ENCODE results near the gene CCNL1.
"Not testable (repeated sequence)": the region's sequence is repeated elsewhere in the genome, so short reads cannot be mapped to it uniquely, and the experiment has no call there.

Gene CCNL1

GRCh38 chr3:157190380-157190872 lies 30.5 kb upstream of the CCNL1 start:
- no peak for TF ChIP-seq CTCF (conservative IDR thresholded peaks at IDR 0.05; ENCODE audit: low read depth, low read length)
- no peak overlapping the region for H3K4me3 ChIP-seq (ENCODE audit: low read length)
- DNase-seq (ENCODE audit: low read depth), result no peak

DNA sequence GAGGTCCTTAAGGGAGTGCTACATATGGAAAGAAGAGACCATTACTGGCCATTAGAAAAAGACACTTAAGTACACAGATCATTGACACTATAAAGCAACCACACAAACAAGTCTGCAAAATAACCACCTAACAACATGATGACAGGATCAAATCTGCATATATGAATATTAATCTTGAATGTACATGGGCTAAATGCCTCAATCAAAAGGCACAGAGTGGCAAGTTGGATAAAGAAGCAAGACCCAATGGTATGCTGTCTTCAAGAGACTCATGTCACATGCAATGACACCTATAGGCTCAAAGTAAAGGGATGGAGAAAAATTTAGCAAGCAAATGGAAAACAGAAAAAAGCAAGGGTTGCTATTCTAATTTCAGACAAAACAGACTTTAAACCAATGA lies 28.4 kb upstream of the CCNL1 start:
- H3K4me3 ChIP-seq (ENCODE audit: low read length), result no peak overlapping the region
- TF ChIP-seq CTCF (conservative IDR thresholded peaks at IDR 0.05; ENCODE audit: low read depth, low read length), result no peak
- DNase-seq (ENCODE audit: low read depth), result no peak

- no peak overlapping the region for H3K4me3 ChIP-seq (ENCODE audit: low read length)
- no peak for DNase-seq (ENCODE audit: low read depth)
- no peak for TF ChIP-seq CTCF (conservative IDR thresholded peaks at IDR 0.05; ENCODE audit: low read depth, low read length)
Measured at GRCh38 chr3:157182879-157183278, 22.9 kb upstream of the CCNL1 start.

- TF ChIP-seq CTCF (conservative IDR thresholded peaks at IDR 0.05; ENCODE audit: low read depth, low read length), result no peak
- H3K4me3 ChIP-seq (ENCODE audit: low read length), result no peak overlapping the region
- DNase-seq (ENCODE audit: low read depth), result no peak
Measured at GRCh38 chr3:157180262-157180661, 20.3 kb upstream of the CCNL1 start.

GRCh38 chr3:157179365-157179803 lies 19.4 kb upstream of the CCNL1 start:
- no peak for DNase-seq (ENCODE audit: low read depth)
- H3K4me3 ChIP-seq (ENCODE audit: low read length), result no peak overlapping the region
- no peak for TF ChIP-seq CTCF (conservative IDR thresholded peaks at IDR 0.05; ENCODE audit: low read depth, low read length)

- H3K4me3 ChIP-seq (ENCODE audit: low read length); DNase-seq (ENCODE audit: low read depth): not testable (repeated sequence)
Measured at GRCh38 chr3:157178503-157179364, 18.8 kb upstream of the CCNL1 start.

- DNase-seq (ENCODE audit: low read depth); H3K4me3 ChIP-seq (ENCODE audit: low read length): not testable (repeated sequence)
Measured at GRCh38 chr3:157177801-157178453, 18.0 kb upstream of the CCNL1 start.

DNA sequence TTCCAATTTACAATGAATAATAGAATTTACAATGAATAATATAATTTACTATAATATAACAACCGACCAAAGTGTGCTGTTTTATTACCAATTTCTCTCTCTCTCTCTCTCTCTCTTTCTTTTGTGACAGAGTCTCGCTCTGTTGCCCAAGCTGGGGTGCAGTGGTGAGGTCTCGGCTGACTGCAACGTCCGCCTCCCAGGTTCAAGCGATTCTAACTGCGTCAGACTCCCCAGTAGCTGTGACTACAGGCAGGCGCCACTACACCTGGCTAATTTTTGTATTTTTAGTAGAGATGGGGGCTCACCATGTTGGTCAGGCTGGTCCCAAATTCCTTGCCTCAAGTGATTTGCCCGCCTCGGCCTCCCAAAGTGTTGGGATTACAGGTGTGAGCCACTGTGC lies 17.0 kb upstream of the CCNL1 start:
- H3K4me3 ChIP-seq (ENCODE audit: low read length), result no peak overlapping the region
- TF ChIP-seq CTCF (conservative IDR thresholded peaks at IDR 0.05; ENCODE audit: low read depth, low read length), result no peak
- DNase-seq (ENCODE audit: low read depth), result no peak

Data from retinal pigment epithelial cell (primary cell).